ENCODE data around the gene USP32. TPM values are rescaled to one million over a fixed set of nuclear protein-coding genes. Genes with fewer than 3 reads are reported as not detected.
A peak's percentile ranks its signal among the peaks of the same experiment; 100 is the strongest.

The USP32 gene
- total RNA-seq, 4 donors from 2014 or later: 14.7 to 86.0 (median 54.8) TPM

DNA sequence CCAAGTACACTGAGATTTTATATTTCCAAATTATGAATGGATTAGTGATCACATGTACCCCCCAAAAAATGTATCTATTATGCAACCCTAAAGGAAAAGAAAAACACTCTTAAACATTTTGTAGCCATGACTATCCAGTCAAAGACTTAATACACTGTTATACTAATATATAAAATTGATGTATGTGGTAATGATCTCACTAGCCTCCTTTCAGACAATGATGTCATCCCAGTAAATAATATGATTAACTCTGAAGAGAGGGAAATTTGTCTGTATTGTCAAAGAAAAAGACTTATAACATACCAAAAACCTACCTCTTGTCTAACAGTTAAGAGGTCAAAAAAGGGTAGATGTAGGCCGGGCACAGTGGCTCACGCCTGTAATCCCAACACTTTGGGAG lies 80.7 kb downstream of the USP32 start:
- peaks cover 0 to 7% (median 2%) of the 10 kb centered on the region in 4 donors for H3K4me1 ChIP-seq
- H3K27ac ChIP-seq: no peak overlapping the region
- no peak for DNase-seq
- 98% methylated on average over 2 of the region's 2 CpGs; no CpG with 5 or more reads in 1 of the 2 donors for WGBS, 2 donors (ENCODE audit: low coverage in 1 of 2)
- in situ Hi-C loops (cut with MboI; ENCODE audit: low pct_ligation_motif_present in 1 of 4, low pct_unique_long_range_greater_than_20kb in 1 of 4, low sequenced_read_pairs in 3 of 4): no loop called here
- TF ChIP-seq, protein P1, sequence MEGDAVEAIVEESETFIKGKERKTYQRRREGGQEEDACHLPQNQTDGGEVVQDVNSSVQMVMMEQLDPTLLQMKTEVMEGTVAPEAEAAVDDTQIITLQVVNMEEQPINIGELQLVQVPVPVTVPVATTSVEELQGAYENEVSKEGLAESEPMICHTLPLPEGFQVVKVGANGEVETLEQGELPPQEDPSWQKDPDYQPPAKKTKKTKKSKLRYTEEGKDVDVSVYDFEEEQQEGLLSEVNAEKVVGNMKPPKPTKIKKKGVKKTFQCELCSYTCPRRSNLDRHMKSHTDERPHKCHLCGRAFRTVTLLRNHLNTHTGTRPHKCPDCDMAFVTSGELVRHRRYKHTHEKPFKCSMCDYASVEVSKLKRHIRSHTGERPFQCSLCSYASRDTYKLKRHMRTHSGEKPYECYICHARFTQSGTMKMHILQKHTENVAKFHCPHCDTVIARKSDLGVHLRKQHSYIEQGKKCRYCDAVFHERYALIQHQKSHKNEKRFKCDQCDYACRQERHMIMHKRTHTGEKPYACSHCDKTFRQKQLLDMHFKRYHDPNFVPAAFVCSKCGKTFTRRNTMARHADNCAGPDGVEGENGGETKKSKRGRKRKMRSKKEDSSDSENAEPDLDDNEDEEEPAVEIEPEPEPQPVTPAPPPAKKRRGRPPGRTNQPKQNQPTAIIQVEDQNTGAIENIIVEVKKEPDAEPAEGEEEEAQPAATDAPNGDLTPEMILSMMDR (IDR thresholded peaks at IDR 0.05): no peak
- no peak for TF ChIP-seq POLR2AphosphoS5 (IDR thresholded peaks at IDR 0.05)
- no peak for TF ChIP-seq POLR2A (IDR thresholded peaks at IDR 0.05)
- no peak for TF ChIP-seq EP300 (IDR thresholded peaks at IDR 0.05; ENCODE audit: low read depth)
- intact Hi-C loops (cut with DNase I; ENCODE audit: low total_unique reads): no loop called here
- no peaks in the 10 kb centered on the region for H3K27me3 ChIP-seq
- no peak overlapping the region for H3K4me3 ChIP-seq
- H3K36me3 ChIP-seq: no peaks in the 10 kb centered on the region
- no peaks in the 10 kb centered on the region for H3K9me3 ChIP-seq

DNA sequence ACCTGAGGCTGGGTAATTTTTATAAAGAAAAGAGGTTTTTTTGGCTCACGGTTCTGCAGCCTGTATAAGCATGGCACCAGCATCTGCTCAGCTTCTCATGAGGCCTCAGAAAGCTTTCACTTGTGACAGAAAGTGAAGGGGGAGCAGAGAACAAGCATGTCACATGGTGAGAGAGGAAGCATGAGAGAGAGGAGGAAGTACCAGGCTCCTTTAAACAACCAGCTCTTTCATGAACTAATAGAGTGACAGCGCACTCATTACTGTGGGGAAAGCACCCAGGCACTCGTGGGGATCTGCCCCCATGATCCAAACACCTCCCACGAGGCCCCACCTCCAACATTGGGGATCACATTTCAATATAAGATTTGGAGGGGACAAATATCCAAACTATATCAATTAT lies 86.8 kb downstream of the USP32 start:
- Histone ChIP-seq H3K9me3 (no peaks in the 10 kb centered on the region), H3K4me1 (peaks cover 0 to 30% (median 23%) of the 10 kb centered on the region in 4 donors), H3K4me3 (no peak overlapping the region), H3K36me3 (no peaks in the 10 kb centered on the region), H3K27me3 (no peaks in the 10 kb centered on the region), H3K27ac (peak overlapping the region in 2 of 4 donors; percentile 1 to 23)
- TF ChIP-seq POLR2AphosphoS5 (IDR thresholded peaks at IDR 0.05) (no peak), EP300 (IDR thresholded peaks at IDR 0.05; ENCODE audit: low read depth) (no peak), POLR2A (IDR thresholded peaks at IDR 0.05) (no peak)
- TF ChIP-seq, protein P1 (IDR thresholded peaks at IDR 0.05): no peak
- DNase-seq: no peak
- intact Hi-C loops (cut with DNase I; ENCODE audit: low total_unique reads) (no loop called here), in situ Hi-C loops (cut with MboI; ENCODE audit: low pct_ligation_motif_present in 1 of 4, low pct_unique_long_range_greater_than_20kb in 1 of 4, low sequenced_read_pairs in 3 of 4) (no loop called here)
- WGBS, 2 donors (ENCODE audit: low coverage in 1 of 2): 42 to 48% methylated on average over 4 of the region's 4 CpGs

DNA sequence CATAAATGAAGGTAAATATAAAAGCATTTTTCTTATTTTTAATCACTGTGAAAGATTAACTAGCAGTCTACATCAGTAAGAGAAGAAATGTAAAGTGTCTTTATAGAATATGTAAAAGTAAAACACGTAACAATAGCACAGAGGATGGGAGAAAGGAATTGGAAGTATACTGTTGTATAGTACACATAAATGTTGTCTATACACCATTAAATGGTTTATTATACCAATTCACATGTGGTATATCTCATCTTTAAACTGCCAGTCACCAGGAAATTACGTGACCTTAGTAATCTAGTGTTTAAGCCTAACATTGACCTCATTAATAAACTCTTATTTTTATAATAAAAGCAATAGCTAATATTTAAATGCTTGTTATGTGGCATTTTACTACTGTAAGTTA lies 87.4 kb downstream of the USP32 start:
- Histone ChIP-seq H3K36me3 (no peaks in the 10 kb centered on the region), H3K27ac (peak overlapping the region in 2 of 4 donors; percentile 1 to 23), H3K27me3 (no peaks in the 10 kb centered on the region), H3K4me3 (no peak overlapping the region), H3K9me3 (no peaks in the 10 kb centered on the region), H3K4me1 (peaks cover 0 to 30% (median 23%) of the 10 kb centered on the region in 4 donors)
- no peak for DNase-seq
- in situ Hi-C loops (cut with MboI; ENCODE audit: low pct_ligation_motif_present in 1 of 4, low pct_unique_long_range_greater_than_20kb in 1 of 4, low sequenced_read_pairs in 3 of 4): no loop called here
- no peak for TF ChIP-seq POLR2AphosphoS5 (IDR thresholded peaks at IDR 0.05)
- TF ChIP-seq POLR2A (IDR thresholded peaks at IDR 0.05): no peak
- TF ChIP-seq EP300 (IDR thresholded peaks at IDR 0.05; ENCODE audit: low read depth): no peak
- TF ChIP-seq, protein P1 (IDR thresholded peaks at IDR 0.05): no peak
- intact Hi-C loops (cut with DNase I; ENCODE audit: low total_unique reads): no loop called here
- WGBS, 2 donors (ENCODE audit: low coverage in 1 of 2): 72 to 87% methylated on average over 2 of the region's 2 CpGs

DNA sequence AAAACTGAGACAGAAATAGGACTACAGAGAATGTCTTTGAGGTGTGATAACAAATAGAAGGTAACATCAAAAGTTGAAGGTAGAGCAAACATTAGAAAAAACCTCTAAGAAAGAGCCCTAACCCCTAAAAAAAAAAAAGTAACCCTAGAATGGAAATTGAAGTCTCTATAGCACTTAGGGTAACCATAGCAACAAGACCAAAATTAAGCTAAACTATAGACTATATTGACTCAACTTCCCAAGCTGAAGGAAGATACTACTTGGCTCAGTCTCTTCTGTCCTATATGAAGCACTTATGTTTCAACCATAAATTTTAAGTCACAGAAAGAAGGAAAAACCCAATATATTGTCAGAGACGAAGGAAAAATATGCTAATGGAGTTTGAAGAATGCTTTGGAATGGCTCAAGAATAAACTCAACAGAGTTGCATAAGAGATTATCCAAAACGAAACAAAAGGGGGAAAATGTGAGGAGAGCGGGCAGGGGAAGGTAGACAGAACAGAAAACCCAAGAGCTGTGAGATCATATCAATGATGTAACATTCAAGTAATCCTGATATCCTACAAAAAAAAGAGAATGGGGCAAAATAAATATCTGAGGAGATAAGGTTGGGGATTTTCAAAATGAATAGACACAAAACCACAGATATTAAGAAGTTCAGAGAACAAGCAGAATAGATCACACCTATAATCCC lies 88.4 kb downstream of the USP32 start:
- TF ChIP-seq EP300 (IDR thresholded peaks at IDR 0.05; ENCODE audit: low read depth) (no peak), POLR2AphosphoS5 (IDR thresholded peaks at IDR 0.05) (no peak), POLR2A (IDR thresholded peaks at IDR 0.05) (no peak)
- TF ChIP-seq, protein P1 (IDR thresholded peaks at IDR 0.05): no peak
- Histone ChIP-seq H3K27ac (no peak overlapping the region), H3K4me3 (no peak overlapping the region), H3K9me3 (no peaks in the 10 kb centered on the region), H3K36me3 (no peaks in the 10 kb centered on the region), H3K27me3 (no peaks in the 10 kb centered on the region), H3K4me1 (peaks cover 0 to 30% (median 23%) of the 10 kb centered on the region in 4 donors)
- intact Hi-C loops (cut with DNase I; ENCODE audit: low total_unique reads) (no loop called here), in situ Hi-C loops (cut with MboI; ENCODE audit: low pct_ligation_motif_present in 1 of 4, low pct_unique_long_range_greater_than_20kb in 1 of 4, low sequenced_read_pairs in 3 of 4) (no loop called here)
- 84 to 88% methylated on average over 3 of the region's 3 CpGs for WGBS, 2 donors (ENCODE audit: low coverage in 1 of 2)
- no peak for DNase-seq
